Fibroblast of gingiva (primary cell): ENCODE measurements around the gene TIA1.
A peak's percentile ranks its signal among the peaks of the same experiment; 100 is the strongest.
"Not testable (repeated sequence)": the region's sequence is repeated elsewhere in the genome, so short reads cannot be mapped to it uniquely, and the experiment has no call there.

Experiments
- DNase-seq: peaks from one replicate; pipeline ENCODE4 v3.0.0-alpha.2; 2011; ENCODE audit warnings: low read depth

The TIA1 gene

DNA sequence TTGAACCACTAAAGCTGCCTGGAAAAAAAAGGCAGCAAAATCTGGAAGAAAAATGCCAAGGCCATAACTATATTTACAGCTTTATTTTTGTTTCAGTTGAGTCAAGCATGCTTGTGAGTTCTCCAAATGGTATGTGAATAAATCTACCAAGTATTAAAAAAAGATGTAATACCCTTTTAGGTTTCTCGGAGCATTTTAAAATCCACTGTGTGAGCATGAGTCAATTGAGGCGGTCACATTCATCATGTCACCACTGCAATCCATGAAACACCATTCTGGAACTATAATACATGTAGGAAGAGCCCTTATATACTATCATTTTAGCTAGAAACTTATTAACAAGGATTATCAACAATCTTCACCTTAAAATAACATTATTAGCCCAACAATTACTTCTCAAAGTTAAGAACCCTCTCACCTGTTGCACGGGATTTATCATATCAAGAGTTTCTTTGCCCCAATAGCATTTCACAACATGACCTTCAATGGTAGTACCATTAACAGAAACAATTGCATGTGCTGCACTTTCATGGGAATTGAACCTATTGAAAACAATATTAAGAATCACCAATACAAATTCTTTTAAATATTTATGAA lies 33.4 kb downstream of the TIA1 start:
- peak; percentile 26 for DNase-seq

DNA sequence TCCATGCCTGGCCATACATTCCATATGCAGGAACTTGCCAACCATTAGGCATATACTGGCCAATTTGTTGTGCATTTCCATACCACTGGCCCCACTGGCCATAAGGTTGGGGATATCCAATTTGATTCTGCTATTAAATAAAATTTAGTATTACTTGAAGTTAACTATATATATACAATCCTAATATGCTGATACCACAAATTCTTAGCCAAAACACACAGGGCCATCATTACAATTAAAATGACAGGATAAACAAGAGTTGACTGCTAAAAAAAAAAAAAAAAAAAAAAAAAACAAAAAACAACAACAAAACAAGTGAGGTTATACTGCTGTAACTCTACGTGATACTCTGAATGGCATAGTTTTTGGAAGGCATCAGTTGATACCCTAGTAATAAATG lies 34.1 kb downstream of the TIA1 start:
- DNase-seq, result no peak

DNA sequence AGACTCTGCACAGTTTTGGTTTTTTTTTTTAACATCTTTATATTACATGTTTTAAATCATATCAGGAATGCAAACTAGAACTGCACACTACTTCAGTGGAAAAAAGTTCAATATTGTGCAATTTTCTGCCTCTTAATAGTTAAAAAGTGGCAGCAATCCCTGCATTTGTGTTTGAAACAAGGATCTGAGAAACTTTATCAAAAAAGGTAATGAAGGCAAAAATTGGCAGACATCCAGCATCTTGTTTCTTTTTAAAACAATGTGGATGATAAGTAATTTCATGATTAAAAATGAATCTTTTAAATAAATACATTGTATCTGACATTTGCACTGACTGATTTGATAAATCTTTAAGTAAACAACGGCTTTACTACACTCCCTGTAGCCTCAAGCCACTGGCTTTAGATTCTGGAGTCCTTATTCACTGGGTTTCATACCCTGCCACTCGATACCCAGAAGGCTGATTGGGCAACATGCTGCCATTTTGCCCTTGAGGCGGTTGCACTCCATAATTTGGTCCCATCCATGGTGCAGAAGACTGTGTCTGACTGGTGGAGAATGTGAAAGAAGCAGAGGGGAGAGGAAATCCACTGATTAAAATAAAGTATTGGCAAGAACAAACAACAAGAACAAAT lies 36.0 kb downstream of the TIA1 start:
- no peak for DNase-seq

DNA sequence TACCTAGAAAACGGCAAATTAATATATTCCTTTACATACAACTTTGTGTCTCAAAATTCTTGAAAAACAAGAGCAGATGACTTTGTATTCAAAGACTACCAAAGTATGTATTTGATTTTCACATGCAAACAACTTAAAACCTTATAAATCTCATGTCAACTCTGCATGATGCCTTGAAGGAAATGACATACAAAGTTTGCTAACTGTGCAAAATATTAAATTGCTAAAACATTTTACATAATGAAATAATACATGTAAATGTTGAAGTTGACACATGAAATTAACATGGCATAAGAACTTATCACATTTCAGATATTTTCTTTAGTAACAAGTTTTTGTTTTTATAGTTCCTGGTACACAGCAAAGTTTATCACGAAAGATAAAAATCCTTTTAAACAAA lies 36.8 kb downstream of the TIA1 start:
- DNase-seq, result no peak

DNA sequence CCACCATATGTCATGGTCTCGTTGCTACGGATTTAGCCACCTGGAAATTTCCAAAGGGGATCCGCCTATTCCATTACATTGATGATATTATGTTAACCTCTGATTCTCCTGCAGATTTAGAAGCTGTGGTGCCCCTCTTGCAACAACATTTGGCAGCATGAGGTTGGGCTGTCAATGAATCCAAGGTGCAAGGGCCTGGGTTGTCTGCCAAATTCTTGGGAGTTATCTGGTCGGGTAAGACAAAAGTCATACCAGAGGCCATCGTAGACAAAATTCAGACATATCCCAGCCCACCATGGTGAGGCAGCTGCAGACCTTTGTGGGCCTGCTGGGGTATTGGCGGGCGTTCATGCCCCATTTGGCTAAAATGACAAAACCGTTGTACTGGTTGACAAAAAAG lies 44.0 kb downstream of the TIA1 start:
- DNase-seq, result no peak

DNA sequence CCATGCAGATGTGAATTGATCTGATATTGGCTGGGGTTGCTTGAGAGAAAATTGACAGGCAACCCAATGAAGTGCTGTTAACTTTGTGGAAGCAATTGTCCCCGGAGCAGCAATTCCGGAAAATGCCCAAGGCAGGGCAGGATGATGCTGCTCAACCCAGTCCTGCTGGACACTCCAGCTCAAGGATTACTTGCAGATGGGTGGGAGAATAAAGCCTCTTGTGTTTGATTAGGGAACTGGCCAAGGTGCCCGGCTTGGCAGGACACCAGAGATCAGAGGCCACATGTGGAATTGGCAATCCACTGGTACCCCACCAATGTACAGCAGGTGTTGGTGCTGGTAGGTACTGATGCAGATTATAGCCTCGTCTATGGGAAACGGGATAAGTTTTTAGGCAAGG lies 45.3 kb downstream of the TIA1 start:
- DNase-seq, result no peak

DNA sequence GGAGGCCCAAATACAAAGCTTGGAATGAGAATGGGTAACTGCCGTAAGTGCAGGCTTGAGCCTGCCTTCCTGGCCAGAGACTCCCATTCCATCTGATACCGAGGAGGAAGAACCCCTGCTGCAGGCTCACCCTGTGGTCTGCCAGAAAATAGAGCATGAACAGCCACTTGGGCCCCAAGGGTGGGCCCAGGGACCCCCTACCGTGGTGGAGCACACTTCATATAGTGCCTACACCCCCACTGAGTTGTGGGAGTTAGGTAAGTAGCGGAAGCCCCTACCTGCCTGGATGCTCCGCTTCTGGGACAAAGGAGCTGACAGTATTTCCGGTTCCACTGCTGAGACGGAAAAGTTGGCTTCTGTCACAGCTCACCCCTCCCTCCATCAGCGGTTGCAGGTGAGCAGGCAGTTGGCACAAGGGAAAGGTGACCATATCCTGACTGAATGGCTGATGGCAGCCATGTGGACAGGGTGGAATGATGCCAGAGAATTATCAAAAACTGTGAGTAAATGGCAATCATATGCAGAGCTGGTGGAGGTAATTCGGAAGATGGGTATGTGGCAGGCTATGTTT lies 46.1 kb downstream of the TIA1 start:
- DNase-seq, result no peak

DNA sequence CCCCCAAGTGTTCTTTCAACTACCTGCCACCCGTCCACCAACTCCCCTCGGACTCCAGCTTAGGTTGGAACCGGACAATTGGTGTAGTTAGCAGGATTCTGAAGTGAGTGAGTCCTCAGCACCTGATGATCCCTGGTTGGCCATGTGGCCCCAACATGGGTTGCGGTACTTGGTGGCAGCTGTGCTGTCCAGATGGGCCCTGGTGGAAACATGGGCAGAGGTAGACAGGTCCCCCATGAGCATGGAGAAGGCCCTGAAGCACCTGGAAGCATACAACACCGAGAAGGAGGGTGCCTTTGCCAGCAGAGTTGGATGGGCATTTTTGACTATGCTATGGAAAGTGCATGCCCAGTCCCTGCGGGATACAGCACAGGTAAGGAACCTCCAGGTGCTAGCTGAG lies 46.6 kb downstream of the TIA1 start:
- no peak for DNase-seq

DNA sequence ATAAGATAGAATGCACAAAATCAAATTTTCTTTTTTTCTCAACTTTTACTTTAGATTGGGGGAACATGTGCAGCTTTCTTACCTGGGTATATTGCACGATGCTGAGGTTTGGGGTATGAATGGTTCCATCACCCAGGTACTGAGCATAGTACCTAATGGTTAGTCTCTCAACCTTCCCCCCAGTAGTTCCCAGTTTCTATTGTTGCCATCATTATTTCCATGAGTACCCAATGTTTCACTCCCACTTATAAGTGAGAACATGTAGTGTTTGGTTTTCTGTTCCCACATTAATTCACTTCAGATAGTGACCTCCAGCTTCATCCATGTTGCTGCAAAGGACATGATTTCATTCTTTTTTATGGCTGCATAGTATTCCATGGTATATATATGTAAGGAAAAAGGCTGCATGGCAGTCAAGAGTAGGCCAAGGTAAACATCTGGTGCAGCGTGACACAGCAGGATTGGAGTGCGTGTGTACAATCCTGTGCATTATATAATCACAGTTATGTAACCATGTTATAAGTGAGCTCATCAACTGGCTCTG lies 47.1 kb downstream of the TIA1 start:
- no peak for DNase-seq

DNA sequence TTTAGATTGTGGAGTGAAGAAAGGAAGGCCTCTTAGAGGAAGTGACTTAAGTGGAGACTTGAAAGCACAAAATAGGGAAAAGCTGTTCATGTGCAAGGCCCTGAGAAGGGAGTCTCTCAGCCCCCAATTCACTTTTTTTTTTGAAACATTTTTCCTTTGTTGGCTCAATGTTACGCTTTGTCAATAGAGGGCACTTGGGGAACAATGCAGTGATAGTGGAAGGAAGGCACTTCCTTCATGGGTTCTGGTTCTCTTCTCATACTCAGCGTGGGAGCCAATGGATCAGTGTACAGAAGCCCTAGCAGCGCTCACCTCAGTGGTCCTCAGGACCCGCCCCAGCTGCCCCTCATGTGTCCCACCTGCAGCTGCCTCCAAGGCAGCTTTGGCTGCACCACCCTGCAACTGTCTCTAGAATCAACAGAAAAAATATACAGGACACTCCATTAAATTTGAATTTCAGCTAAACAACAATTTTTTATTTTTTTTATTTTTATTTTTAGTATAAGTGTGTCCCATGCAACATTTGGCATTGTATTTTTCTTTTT lies 49.0 kb downstream of the TIA1 start:
- DNase-seq, result no peak

DNA sequence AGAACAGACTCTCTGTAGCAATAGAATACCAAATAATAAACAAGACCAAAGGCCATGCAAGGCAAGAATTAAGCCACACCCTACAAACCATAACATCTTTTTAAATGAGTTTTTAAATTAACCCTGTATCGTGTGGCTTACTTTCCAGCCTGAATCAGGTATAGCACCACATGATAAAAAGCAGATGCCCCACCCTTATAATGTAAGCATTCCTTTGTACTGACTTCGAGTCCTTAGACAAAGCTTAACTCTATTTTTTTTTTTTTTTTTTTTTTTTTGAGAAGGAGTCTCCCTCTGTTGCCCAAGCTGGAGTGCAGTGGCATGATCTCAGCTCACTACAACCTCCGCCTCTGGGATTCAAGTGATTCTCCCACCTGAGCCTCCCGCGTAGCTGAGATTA lies 55.9 kb downstream of the TIA1 start:
- no peak for DNase-seq

DNA sequence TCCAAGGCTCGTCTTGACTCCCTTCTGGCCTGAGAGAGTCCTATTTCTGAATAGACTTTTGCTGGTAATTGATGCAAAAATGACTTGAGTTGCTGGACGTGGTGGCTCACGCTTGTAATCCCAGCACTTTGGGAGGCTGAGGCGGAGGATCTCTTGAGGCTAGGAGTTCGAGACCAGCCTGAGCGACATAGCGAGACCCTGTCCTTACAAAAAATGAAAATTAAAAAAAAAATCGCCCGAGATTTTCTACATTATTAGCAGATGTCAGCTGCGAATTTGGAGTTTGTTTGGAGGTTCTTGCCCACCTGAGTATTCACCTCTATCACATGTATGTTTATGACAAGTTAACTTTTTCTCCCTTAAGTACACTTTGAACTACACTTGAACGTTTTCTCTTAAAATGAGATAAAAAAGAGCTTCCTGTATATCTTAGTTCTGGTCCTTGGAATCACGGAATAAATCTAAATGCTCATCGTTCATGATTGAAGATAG lies 57.1 kb downstream of the TIA1 start:
- no peak for DNase-seq

DNA sequence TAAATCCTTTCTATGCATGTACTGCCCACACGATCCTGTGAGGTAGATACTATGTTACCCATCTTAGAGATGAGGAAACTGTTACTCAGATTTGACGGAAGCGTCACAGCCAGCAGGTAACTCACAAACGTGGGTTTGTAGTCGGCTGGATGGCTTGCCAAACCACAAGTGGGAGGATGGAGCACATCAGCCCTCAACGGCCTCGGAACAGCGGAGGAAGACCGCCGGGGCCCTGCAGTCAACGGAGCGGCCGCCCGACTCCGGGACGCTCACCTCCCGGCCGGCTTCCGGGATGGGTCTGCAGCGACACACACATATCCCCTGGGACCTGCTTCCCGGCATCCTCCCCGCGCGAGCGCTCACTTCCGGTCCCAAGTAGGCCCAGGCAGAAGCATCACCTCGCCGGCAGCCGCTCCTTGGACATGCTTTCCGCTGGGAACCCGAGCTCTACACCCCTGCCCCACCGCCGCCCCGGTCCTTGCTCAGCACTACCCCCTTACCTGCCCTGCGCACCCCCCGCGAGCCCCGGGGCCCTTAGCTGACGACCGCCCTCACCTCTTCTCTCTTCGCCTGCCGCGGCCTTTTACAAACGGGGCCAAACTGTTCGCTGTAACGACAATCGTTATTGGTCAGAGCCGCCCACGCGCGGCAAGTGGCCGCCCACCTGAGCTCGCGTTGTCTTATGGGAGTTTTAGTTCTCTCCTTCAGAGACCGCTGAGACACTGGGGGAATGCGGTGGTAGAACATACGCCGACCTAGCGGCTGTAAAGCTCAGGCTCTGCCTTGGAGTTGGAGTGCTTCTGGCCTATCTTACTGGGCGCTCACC lies 57.8 kb downstream of the TIA1 start, which contains the start of gene C2orf42:
C2orf42 (minus strand) TSS at position 602 of the 826 bp plus-strand sequence. CDS start 9,034 bp downstream, outside the sequence.
- peak; percentile 98 for DNase-seq

DNA sequence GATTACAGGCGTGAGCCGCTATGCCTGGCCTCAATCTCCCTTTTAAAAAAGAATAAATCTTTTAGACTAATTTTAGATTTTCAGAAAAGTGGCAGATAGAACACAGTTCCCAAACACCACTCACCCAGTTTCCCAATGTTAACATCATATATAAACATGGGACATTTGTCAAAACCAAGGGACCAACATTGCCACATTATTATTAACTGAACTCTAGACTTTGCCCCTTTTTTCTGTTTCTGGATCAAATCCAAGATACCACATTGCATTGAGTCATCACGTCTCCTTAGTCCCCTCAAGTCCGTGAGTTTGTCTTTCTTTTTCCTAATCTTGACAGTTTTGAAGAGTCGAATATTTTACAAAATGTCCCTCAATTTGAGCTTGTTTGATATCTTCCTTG lies 60.0 kb downstream of the TIA1 start:
- no peak for DNase-seq

DNA sequence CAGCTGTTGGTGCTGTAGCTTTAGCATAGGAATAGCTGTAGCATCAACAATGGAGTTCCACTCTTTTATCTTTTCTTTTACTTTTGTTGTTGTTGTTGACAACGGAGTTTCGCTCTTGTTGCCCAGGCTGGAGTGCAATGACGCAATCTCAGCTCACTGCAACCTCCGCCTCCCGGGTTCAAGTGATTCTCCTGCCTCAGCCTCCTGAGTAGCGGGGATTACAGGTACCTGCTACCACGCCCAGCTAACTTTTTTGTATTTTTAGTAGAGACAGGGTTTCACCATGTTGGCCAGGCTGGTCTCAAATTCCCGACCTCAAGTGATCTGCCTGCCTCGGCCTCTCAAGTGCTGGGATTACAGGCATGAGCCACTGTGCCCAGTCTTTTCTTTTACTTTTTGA lies 61.3 kb downstream of the TIA1 start:
- DNase-seq, result not testable (repeated sequence)

DNA sequence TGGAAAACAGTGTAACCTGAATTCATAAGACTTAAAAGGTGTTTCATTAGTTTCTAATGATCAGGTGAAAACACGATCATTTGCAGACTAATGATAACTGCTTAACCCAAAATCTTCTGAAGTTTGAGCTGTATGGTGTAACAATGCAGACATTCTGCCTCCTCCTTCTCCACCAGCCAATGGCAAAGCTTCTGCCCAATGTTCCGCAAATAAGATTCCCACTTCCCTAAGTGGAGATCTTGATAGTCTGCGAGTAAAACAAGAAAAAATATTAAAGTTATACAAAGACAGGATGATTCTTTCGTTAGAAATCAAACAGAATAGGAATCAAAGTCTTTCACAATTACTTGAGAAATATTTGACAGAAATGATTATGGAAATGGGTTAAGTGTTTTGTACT lies 65.7 kb downstream of the TIA1 start:
- DNase-seq, result no peak

DNA sequence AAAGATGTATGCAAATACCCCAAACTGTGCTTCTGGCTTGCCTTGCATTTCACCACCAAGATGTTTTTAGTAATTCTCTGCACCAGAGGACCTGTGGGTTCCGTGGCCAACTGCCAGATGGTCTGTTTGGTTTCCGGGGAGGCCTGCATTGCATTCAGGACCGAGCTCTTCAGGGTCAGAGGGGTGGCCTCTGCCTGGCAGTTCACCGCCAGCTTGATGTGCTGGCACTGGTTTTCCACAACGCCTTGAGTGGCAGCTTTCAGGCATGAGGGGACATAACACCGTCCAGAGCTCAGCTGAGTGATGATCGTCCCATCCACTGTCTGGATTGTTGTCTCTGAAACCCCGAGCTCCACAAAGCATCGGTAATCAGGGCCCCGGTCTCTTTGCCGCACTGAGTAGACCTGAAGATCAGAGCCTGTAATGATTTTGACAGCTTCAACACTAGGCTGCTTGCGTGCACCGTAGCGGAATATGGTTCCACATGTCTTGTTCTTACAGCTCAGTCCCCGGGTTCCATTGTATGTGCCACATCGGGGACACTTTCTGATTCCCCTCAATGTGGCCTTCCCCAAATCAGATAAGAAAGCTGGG lies 67.0 kb downstream of the TIA1 start:
- no peak for DNase-seq

DNA sequence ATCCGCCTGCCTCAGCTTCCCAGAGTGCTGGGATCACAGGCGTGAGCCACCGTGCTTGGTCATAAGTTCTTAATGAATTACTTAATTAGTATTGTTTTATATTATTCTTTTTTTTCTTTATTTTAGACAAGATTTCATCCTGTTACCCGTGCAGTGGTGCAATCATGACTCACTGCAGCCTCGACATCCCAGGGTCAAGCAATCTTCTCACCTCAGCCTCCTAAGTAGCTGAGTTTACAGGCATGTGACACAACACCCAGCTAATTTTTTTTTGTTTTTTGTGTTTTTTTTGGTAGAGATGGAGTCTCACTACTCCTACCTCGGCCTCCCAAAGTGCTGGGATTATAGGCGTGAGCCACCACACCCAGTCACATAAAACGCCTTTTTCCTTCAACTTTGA lies 74.9 kb downstream of the TIA1 start:
- no peak for DNase-seq

DNA sequence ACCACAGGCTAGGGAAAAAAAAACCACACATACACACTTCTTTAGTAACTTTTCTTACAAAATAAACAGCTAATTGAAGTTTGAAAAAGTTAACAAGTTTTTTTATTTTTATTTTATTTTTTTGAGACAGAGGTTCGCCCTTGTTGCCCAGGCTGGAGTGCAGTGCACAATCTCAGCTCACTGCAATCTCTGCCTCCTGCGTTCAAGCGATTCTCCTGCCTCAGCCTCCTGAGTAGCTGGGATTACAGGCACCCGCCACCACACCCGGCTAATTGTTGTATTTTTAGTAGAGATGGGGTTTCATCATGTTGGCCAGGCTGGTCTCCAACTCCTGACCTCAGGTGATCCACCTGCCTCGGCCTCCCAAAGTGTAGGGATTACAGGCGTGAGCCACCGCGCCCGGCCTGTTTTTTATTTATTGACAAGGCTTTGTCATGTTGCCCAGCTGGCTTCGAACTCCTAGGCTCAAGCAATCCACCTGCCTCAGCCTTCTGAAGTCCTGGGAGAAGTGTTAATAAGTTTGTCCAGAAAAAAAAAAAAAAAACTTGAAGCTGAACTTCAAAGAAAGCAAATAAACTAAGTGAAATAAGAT lies 78.7 kb downstream of the TIA1 start:
- not testable (repeated sequence) for DNase-seq

DNA sequence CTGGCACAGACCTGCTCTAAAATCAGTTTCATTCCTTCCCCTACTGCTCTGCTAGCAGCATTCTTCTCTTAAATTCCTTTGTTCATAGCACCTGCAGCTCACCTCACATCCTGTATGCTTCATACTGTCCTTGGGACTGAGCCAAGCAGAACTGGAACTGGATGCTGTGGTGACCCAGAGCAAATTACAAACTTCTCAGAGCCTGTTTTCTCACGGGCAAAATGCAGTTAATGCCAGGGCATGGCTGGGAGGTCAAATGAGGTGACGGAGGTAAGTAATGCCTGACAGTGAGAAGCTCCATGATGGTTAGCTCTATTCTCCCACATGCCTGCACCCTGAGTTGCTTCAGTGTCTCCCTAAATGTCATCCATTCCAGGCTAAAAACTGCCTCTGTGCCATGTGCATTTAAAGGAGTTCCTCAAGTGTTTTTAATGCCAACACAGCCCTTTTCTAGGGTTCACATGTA lies 87.3 kb downstream of the TIA1 start:
- DNase-seq, result no peak

DNA sequence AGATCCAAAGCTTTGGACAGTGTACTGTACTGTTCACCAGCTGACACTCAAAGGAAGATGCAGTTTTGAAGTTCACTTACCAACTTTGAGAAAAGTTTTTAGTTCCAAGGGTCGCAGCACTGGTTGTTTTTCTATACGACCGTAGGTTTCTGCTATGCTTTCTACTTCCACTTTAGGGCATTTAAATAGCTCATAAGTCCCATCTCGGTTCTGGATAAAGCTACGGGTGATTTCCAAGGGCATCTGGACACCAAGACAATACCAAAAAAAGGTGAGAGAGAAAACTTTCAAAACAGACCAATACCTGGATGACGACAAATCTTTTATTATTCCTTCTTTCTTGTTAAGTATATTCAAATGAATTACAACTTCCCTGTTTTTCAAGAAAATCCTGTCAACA lies 87.9 kb downstream of the TIA1 start:
- DNase-seq, result no peak
